GM18505 (cell line): ENCODE results near the gene DENND5B.
"Not testable (repeated sequence)": the region's sequence is repeated elsewhere in the genome, so short reads cannot be mapped to it uniquely, and the experiment has no call there.

Source experiments
- ATAC-seq: cut with Tn5 transposase; IDR thresholded peaks from one replicate; pipeline ENCODE4 v1.9.1; 2021; ENCODE audit not compliant: unreplicated experiment
- POLR2A ChIP-seq: IDR thresholded peaks from 4 replicates; pipeline ENCODE4 v1.6.1; 2011; ENCODE audit warnings: borderline replicate concordance; ENCODE audit not compliant: insufficient read depth, insufficient read length; ENCODE audit errors: extremely low read depth

Gene DENND5B

DNA sequence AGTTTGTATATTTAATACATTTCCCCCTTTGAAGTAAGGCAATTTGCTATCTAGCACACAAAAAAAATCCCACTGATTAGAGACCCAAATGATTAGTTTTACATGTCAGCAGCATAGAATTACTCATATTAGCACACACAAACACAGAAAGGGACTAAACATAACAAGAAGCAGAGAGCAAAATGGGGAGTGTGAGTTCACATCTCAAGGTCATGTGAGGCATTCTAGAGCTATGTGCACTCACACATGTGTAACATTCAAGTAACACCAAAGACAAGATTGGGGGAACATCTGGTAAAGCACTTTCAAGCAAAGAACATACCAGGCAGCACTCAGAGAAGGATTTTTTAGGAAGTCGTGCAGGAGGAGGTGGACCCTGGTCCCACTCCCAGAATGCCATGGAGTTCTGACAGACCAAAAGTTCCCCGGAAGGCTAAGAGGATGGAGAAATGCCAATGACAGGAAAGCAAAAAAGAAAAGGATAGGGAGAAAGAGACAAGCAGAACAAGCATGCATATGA is 159.2 kb downstream of the DENND5B start:
- no peak for TF ChIP-seq POLR2A
- no peak for ATAC-seq

DNA sequence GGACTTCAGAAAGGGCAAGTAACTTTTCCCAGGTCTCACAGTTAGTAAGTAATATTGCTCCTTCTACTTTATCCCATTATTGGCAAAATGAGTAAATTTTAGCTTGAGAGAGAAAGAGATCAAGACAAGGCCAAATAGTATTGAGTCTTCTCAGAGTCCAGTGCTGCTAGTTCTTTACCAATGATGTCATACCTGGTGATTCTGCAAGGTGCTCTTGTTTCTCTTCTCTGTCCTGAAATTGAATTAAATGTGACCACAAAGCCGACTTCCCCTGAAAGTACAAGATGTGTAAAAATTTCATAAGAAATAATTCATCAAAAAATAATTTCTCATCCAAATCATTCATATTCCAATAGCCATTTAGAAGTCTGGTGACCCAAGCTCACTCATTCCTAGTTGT is 167.5 kb downstream of the DENND5B start:
- no peak for TF ChIP-seq POLR2A
- no peak for ATAC-seq

DNA sequence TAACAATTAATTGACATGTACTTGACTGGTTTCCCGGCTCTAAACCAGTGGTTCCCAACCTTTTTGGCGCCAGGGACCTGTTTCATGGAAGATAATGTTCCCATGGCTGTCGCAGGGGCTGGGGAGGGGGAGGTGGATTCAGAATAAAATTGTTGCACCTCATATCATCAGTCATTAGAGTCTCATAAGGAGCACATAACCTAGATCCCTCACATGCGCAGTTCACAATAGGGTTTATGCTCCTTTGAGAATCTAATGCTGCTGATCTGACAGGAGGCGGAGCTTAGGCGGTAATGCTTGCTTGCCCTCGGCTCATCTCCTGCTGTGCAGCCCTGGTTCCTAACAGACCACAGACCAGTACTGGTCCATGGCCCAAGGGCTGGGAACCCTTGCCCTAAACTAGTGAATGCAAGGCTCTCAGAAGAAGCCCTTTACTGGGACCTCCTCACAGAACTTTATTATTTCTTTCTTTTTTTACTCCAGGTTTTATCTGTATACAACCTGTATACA is 178.6 kb downstream of the DENND5B start:
- TF ChIP-seq POLR2A = no peak
- ATAC-seq = no peak

DNA sequence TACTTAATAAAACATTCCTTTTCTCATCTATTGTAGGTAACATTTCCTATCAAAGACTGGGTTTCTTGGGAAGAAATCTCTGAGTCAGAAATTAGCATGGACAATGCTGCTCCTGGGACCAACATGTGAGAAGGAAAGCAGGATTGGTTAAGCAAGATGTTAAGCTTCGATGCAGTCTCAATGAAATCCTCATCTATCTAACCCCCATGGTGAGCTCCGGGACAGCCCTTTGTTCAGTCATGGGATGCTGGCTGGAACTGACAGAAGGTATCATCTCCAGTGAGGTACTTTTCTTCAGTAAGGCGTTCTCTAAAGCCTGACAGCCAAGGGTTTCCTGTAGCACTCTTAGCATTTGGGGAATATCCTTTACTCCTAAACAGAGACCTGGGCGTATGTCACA is 182.2 kb downstream of the DENND5B start:
- no peak for ATAC-seq
- TF ChIP-seq POLR2A = no peak

DNA sequence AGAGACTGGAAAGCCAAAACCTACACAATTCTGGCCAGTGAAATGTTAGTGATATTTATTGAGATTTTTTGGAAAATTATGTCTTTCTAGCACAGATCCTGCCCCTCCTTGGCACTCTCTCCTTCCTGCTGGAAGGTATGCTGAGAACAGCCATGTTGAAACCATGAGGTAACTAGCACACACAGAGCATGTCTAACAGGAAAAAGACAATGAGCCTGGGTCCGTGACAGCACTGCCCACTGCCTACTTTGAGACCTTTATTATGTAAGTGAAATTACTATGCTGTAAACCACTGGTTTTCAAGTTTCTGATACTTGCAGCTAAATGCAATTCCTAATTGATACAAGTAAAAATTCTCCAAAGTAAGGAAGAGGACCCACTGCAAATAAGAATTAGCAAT is 183.4 kb downstream of the DENND5B start:
- no peak for ATAC-seq
- no peak for TF ChIP-seq POLR2A

DNA sequence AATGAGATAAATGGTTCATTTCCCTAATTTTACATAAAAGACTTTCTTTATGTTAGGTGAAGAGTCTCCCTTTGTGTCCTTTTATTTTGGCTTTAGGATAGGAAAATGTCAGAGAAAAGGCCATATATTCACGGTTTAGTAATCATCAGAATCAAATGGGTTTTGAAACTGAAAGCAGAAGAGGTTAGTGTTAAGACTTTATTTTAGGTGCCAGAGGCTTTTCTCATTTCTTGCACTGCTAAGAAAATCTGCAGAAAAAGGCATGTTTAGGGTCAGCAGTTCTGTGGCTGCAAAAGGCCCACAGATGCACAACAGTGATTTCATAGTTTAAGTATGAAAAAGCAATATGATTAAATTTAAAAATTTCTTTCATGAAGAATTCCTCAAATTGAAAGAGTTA is 184.6 kb downstream of the DENND5B start:
- peak; percentile 62 for ATAC-seq
- no peak for TF ChIP-seq POLR2A

DNA sequence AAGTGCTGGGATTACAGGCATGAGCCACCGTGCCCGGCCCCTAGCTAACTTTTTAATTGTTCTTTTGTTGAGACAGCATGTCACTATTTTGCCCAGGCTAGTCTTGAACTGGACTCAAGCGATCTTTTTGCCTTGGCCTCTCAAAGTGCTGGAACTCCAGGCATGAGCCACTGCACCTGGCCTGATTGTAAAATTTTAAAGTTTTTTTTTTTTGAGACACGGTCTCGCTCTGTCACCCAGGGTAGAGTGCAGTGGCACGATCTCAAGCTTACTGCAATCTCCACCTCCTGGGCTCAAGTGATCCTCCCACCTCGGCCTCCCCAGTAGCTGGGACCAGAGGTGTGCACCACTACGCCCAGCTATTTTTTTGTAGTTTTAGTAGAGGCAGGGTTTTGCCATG is 185.9 kb downstream of the DENND5B start:
- no peak for ATAC-seq
- no peak for TF ChIP-seq POLR2A

DNA sequence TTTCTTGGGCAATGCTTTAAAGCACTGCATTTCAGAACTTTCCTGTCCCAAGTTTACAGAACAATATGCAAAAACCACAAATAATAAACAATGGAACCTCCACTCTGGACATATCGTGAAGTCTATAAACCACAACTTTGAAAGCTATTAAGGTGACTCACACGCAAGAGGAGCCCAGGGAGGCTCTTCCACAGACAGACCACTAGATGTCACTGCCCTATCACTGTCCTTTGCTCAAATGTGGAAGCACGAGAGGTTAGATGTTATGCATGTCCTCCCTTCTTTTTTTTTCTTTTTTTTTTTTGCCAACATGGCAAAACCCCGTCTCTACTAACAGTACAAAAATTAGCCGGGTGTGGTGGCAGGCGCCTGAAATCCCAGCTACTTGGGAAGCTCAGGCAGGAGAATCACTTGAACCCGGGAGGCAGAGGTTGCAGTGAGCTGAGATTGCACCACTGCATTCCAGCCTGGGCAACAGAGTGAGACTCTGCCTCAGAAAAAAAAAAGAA is 187.8 kb downstream of the DENND5B start:
- ATAC-seq = peak; percentile 71

DNA sequence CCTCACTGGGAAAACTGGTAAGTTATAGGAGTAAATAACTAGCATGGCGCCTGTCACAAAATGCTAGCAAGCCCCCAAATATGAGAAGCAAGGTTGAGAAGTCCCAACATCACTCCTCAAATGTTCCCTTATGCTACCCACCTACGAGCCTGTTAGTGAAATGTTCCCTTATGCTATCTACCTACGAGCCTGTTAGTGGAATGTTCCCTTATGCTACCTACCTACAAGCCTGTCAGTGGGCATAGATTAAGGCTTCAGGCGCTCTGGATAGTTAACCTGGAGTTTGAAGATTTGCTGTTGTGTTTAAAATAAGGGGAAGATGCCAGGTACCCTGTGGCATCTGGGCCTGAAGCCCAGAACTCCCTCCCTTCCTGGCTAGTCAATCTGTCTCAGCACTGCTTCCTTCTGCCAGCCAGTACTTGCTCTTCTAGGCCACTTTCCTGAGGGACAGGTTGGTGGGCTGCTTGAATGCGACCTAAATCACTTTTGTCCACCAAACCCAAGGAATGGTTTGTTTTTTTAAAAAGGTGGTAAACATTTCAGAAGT is 197.9 kb downstream of the DENND5B start:
- no peak for TF ChIP-seq POLR2A
- ATAC-seq = no peak

DNA sequence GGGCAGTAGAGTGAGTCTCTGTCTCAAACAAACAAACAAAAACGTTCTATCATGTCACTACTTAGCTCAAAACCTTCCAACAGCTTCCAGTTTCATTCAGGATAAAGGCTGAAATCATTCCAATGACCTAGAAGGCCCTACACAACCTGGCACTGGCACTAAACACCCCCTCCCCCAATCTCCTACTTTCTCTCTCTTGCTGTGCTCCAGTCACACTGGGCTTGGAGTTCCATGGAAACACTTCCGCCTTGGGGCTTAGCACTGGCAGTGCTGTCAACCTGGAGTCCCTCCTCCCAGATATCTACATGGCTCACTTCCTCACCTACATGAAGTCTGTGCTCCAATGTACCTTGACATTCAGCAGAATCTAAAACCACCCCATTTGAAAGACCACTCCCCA is 199.9 kb downstream of the DENND5B start:
- ATAC-seq = no peak
- TF ChIP-seq POLR2A = no peak

DNA sequence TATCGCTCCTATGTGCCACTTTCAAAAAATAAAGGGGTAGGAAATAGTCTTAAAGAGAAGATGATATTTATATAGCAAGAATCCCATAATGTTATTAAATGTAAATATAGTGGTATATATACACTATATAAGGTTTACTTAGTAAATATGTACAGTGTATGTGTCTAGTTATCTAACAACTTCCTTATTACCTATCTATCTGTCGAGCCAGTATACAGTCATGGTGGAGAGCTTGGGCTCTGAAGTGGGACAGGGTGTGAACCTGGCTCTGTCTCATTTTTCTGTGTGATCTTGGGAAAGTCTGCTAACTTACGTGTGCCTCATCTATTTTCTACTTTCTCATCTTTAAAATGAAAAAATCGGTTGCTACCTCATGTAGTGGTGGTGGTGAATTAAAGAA is 202.2 kb downstream of the DENND5B start:
- no peak for TF ChIP-seq POLR2A
- no peak for ATAC-seq

DNA sequence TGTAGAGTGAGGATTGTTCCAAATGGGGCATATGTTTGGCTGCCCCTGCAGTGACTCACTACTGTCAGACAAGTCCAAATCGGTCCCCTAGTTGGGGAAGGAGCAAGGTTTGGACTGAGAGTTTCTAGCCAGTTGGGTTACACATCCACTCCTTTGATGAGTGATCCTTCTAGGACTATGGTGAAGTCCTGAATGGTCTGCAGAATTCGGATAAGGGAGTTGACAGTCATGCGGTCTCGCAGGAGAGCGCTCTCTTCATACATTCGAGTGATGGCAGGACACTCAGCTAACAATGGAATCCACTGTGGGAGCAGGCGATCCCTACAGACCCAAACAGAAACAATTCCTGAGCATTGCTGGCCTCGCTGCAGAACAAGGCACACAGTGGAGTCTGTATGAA is 203.5 kb downstream of the DENND5B start:
- ATAC-seq = no peak
- no peak for TF ChIP-seq POLR2A

DNA sequence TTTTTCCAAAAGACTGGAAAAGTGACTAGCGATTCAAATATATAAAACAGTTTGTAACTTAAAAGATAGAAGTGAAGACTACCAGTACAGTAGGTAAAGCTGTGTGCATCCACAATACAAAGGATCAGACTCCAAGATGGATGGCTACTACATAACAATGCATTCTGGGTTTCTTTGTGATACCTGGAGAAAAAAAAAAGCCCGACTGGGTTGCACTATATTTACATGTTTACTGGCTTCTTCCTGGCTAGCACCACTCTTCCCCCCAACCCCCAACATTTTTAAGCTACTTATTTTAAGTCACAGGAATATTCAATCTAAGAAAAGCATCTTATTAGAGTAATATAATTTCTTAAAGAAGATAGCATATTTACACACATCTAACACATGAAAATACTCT is 203.9 kb downstream of the DENND5B start:
- ATAC-seq = no peak
- TF ChIP-seq POLR2A = no peak

DNA sequence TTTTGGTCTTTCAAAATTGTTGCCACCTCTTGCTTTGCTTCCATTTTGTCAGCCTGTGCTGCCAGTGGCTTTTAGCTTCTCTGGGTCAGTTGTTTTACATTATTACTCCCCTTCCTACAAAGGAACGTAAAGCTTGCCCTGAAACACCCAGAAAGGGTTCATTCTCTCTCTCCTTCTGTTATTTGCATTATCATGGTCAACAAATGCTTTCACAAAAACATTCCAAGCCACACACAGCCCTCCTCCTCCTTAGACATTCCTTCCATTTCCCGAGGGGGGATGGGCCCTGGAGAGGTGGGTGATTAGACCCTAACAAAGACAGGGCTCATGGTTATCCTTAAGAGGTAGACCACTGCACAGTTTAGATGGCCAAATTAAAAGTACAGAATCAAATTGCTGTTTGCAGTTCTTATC is 204.6 kb downstream of the DENND5B start:
- TF ChIP-seq POLR2A = no peak
- ATAC-seq = no peak

DNA sequence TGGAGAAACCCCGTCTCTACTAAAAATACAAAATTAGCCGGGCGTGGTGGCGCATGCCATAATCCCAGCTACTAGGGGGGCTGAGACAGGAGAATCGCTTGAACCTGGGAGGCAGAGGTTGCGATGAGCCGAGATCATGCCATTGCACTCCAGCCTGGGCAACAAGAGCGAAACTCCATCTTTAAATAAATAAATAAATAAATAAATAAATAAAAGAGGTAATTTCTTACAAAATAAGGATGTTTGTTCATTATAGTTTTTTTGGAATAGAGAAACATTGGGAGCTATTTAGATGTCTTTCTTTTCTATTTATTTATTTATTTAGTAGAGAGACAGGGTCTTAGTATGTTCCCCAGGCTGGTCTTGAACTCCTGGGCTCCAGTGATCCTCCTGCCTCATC is 213.7 kb downstream of the DENND5B start:
- ATAC-seq = not testable (repeated sequence)

DNA sequence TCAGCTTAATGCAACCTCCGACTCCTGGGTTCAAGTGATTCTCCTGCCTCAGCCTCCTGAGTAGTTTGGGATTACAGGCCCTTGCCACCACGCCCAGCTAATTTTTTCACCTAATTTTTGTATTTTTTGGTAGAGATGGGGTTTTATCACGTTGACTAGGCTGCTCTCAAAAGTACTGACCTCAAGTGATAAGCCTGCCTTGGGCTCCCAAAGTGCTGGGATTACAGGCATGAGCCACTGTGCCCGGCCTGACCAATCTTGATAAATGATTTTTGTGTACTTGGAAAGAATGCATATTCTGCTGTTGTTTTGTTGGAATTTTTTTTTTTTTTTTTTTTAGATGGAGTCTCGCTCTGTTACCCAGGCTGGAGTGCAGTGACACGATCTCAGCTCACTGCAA is 215.5 kb downstream of the DENND5B start:
- ATAC-seq = not testable (repeated sequence)

DNA sequence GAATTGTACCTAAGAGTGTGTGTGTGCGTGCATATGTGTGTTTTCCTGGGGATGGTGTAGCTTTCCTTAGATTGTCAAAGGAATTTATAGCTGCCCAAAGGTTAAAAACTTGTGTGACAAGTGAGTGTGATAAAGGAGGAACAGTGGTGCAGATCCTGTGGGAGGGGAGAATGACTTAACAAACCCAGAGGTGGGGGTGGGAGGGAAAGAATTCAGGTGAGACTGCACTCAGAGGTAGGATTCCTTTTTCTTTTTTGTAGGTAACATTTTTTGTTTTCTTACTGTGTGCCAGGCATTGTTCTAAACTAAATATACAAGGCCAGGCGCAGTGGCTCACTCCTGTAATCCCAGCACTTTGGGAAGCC is 219.7 kb downstream of the DENND5B start:
- ATAC-seq = no peak
- no peak for TF ChIP-seq POLR2A
